NCI-H510A treated with DMSO at 0.1 percent for 48 hours (cell line): Measurements from ENCODE around the gene DMBT1.

Experiments used
- DNase-seq: peaks from one replicate; lab custom pipeline; 2025; lab: John Stamatoyannopoulos, UW

Gene DMBT1

GRCh38 chr10:122560279-122560804 lies at the start of gene DMBT1:
TSS of gene DMBT1 (plus strand) at chr10:122560754. CDS start at chr10:122560771, 17 bp downstream.
- DNase-seq = no peak

DNA sequence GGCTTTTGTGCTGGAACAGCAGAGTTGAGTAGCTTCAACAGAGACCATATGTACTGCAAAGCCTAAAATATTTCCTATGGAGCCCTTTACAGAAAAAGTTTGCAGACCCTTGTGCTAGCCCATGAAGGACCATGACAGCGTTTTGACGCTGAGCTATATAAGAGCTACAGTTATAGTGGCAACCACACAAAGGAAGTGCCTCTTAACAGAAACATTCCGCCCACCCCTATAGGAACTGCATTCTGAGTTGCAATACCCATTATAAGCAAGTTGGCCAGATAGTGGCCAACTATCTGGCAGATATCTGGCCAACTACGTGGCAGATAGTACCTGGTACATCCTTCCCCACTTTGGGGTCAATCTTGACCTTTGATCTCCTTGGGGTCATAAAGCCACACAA lies 47.5 kb upstream of the DMBT1 start:
- no peak for DNase-seq

DNA sequence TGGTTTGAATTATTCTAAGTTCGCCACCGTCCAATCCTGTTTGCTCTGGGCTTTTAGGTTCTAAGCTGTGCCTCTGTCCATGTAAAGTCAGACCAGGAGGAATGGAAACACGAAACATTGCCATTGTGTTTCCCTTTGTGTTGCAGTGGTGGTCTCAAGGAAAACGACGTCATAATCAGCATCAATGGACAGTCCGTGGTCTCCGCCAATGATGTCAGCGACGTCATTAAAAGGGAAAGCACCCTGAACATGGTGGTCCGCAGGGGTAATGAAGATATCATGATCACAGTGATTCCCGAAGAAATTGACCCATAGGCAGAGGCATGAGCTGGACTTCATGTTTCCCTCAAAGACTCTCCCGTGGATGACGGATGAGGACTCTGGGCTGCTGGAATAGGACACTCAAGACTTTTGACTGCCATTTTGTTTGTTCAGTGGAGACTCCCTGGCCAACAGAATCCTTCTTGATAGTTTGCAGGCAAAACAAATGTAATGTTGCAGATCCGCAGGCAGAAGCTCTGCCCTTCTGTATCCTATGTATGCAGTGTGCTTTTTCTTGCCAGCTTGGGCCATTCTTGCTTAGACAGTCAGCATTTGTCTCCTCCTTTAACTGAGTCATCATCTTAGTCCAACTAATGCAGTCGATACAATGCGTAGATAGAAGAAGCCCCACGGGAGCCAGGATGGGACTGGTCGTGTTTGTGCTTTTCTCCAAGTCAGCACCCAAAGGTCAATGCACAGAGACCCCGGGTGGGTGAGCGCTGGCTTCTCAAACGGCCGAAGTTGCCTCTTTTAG lies 46.3 kb upstream of the DMBT1 start:
- no peak for DNase-seq

GRCh38 chr10:122515022-122515424 lies 45.5 kb upstream of the DMBT1 start:
- DNase-seq = no peak

DNA sequence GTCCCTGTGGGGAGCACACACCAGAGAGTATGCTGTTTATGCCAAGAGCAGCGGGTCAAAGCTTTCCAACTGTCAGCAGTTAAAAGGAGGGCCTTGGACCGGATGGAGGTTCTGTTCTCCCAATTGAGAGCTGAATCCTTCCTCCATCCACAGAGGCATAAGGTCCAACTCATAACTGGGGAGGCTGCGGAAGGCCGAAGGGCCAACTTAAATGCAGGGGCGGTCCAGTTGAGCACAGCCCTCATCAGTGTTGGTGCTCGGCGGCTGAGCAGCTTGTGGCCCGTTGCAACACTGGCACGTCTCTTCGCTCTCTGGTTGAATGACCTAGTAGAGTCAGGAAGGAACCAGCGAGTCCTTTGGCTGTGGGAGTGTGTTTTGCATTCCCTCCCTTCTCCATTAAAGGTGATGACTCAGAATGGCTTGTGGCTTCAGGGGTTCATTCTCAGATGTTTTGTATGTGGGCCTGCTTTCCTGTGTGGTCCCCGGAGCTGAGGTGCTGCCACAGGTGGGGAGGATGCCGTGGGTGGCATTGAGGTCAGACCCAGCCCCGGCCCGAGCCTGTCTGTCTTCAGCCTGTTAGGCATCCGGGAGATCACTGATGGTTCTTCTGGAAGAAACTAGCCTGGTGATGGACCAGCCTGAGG lies 44.8 kb upstream of the DMBT1 start:
- no peak for DNase-seq

DNA sequence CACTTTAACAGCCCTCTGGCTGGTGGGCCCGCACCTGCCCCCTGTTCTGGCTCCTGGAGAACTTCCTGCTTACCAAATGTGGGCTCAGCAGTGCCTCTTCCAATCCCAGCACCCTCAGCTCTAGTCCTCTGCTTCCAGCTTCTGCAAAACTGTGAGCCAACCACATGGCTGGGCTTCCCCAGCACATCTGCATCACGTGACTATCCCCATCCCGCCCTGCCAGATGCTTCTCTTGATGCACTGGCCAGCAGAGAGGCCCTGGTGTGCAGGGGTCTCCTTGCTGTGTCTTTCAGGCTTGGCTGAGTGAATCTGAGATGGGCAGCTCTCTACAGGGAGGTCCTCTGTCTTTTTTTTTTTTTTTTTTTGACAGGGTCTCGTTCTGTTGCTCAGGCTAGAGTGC lies 43.8 kb upstream of the DMBT1 start:
- no peak for DNase-seq

- no peak for DNase-seq
These were observed 41.4 kb upstream of the DMBT1 start for GRCh38 chr10:122519144-122519543.

GRCh38 chr10:122519873-122520272 lies 40.7 kb upstream of the DMBT1 start:
- DNase-seq = no peak

DNA sequence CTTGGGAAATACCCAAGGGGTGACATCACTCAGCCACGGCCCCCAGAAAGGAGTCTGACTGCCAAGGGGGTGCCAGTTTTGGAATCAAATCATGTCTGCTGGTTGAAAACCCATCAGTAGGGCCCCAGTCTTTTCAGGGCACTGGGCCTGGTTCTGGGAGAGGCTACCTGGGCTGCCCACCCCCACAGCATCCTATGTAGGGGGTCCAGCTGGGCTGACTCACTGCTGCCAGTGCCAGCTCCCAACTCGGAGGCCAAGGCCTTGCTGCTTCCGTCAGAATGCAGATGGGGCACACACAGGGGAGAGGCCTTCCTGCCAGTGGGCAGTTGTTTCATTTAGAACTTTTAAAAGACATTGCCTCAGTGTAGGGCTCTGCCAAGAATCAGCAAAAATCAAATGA lies 39.5 kb upstream of the DMBT1 start:
- DNase-seq = no peak

- no peak for DNase-seq
These were observed 35.7 kb upstream of the DMBT1 start for GRCh38 chr10:122524811-122525210.

DNA sequence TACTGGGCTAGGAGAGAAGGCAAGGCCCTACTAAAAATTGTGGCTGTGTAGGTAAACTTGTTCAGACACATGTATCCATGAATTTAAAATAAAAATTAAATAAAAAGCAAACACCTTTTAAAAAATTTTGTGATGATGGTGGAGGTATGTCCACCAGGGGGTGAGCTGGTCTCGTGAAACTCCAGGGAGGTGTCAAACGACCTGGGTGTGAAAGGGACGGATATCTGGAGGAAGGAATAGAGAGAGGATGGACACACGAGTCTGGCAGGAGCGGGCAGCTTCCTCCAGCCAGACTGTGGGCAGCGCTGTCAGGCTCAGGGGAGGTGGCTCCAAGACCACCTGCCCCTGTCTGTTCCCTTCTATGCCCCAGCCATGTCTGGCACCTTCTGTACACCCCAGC lies 34.8 kb upstream of the DMBT1 start:
- DNase-seq = no peak

DNA sequence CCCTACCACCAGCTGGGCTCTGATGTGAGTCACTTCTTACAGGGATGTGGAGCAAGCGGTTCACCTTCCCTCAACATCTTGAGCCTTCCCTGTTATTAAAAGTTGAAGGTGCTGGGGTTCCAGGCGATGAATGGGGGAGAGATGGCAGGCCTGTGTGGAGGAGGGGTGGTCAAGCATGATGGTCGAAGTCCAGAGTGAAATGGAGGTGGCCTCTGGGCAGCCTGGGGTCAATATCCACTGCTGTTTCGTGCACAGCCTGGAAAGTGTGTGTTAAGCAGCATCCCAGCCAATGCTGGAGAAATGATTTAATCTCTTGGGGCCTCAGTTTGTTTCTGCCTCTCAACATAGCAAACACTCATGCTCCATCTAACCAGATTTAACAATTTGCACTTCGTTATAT lies 33.7 kb upstream of the DMBT1 start:
- no peak for DNase-seq

GRCh38 chr10:122530177-122530576 lies 30.4 kb upstream of the DMBT1 start:
- DNase-seq = no peak

- DNase-seq = no peak
These were observed 29.3 kb upstream of the DMBT1 start for GRCh38 chr10:122531261-122531660.

GRCh38 chr10:122531939-122532338 lies 28.6 kb upstream of the DMBT1 start:
- DNase-seq = no peak

DNA sequence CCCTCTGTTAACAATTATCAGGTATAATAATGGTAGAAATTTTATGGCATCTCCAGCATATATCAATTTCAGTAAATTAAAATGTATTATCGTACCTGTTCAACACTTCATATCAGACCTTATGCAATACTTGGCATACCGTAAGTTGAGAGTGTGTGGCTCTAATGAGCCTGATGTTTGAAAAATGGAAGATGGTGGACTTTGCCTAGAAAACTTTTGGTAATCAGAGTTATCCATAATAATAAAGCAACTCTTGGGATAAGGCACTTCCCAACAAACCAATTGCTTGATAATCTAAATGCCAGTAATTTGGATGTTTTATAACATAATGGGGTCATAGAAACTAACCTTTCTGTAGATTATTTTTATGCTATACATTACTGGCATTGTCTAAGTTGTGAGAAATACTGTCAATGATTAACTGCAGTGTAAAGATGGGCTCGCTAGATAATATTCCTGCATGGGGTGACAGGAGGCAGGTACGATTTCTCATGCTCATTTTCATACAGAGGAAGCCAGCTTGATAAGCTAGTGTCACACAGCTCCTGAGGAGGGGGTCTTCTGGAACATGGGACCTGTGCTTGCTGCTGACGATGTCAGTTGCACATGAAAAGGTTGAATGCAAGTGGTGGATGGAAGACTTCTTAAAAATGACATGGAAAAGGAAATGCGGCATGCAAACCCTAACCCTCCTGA lies 27.8 kb upstream of the DMBT1 start:
- DNase-seq = no peak

DNA sequence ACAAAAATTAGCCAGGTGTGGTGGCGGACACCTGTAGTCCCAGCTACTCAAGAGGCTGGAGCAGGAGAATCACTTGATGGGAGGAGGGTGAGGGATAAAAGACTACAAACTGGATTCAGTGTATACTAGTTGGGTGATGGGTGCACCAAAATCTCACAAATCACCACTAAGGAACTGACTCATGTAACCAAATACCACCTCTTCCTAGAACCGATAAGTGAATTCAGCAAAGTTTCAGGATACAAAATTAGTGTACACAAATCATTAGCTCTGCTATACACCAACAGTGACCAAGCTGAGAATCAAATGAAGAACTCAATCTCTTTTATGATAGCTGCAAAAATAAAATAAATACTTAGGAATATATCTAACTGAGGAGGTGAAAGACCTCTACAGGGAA lies 23.0 kb upstream of the DMBT1 start:
- no peak for DNase-seq

DNA sequence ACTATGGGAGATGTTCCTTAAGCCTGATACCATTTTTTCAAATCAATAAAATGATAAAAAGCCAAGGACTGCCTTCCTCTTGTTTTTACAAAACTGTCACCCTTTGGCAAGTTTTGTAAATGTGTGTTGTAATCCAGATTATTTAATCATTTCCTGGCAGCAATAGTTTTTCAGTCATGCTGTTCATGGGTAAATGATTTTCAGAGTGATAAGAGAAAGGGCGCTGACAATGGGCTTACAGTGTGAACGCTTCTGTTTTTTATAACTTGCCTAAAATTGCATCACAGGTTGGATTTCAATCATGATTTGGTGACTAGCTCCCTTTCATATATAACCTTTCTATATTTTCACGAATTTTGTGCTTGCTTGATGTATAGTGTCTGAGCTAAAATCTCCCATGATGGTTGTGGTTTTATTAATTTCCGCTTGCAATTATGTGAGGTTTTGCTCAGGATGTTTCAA lies 19.0 kb upstream of the DMBT1 start:
- no peak for DNase-seq

- no peak for DNase-seq
These were observed 16.7 kb upstream of the DMBT1 start for GRCh38 chr10:122543676-122544445.

GRCh38 chr10:122544493-122544892 lies 16.1 kb upstream of the DMBT1 start:
- DNase-seq = no peak

- no peak for DNase-seq
These were observed 14.3 kb upstream of the DMBT1 start for GRCh38 chr10:122546242-122546641.
